H9 (cell line): Measurements from ENCODE around the gene ERC1. TPM values are rescaled to one million over a fixed set of nuclear protein-coding genes. Genes with fewer than 3 reads are reported as not detected.

ENCODE experiments used
- DNase-seq: peaks from one replicate; pipeline ENCODE4 v3.0.0-alpha.2; 2017
- H2AFZ ChIP-seq: one replicate; pipeline ENCODE4 v1.6.1; 2013; ENCODE audit warnings: mild to moderate bottlenecking, low read length, control low read depth, moderate library complexity
- H2AK5ac ChIP-seq: 2 replicates; pipeline ENCODE4 v1.6.1; 2013; ENCODE audit warnings: low read length, control low read depth, mixed read lengths; ENCODE audit not compliant: insufficient read length
- H2BK120ac ChIP-seq: one replicate; pipeline ENCODE4 v1.6.1; 2013; ENCODE audit warnings: low read depth, mild to moderate bottlenecking, low read length, control low read depth, inconsistent platforms; ENCODE audit not compliant: poor library complexity, severe bottlenecking
- H2BK12ac ChIP-seq: 2 replicates; pipeline ENCODE4 v1.6.1; 2013; ENCODE audit warnings: low read length, control low read depth, mixed read lengths, low read depth; ENCODE audit not compliant: insufficient read length
- H2BK15ac ChIP-seq: 2 replicates; pipeline ENCODE4 v1.6.1; 2013; ENCODE audit warnings: low read depth, low read length, control low read depth
- H2BK20ac ChIP-seq: one replicate; pipeline ENCODE4 v1.6.1; 2013; ENCODE audit warnings: low read depth, mild to moderate bottlenecking, low read length, control low read depth, inconsistent platforms; ENCODE audit not compliant: poor library complexity, severe bottlenecking
- H2BK5ac ChIP-seq: 2 replicates; pipeline ENCODE4 v1.6.1; 2013; ENCODE audit warnings: low read length, control low read depth, mixed read lengths; ENCODE audit not compliant: insufficient read length
- H3K14ac ChIP-seq: 2 replicates; pipeline ENCODE4 v1.6.1; 2013; ENCODE audit warnings: low read length, control low read depth; ENCODE audit not compliant: insufficient read depth
- H3K18ac ChIP-seq: 2 replicates; pipeline ENCODE4 v1.6.1; 2013; ENCODE audit warnings: low read depth, mild to moderate bottlenecking, mixed read lengths, low read length, control low read depth; ENCODE audit not compliant: insufficient read length
- H3K23ac ChIP-seq: 2 replicates; pipeline ENCODE4 v1.6.1; 2013; ENCODE audit warnings: low read length, control low read depth, mixed read lengths, low read depth; ENCODE audit not compliant: insufficient read length
- H3K23me2 ChIP-seq: 2 replicates; pipeline ENCODE4 v1.6.1; 2013; ENCODE audit warnings: low read depth, mild to moderate bottlenecking, mixed read lengths, low read length, control low read depth; ENCODE audit not compliant: insufficient read length, poor library complexity, severe bottlenecking
- H3K27ac ChIP-seq: 2 replicates; pipeline ENCODE4 v1.5.1; 2013; ENCODE audit warnings: low read length, control low read depth, mixed read lengths, low read depth; ENCODE audit not compliant: insufficient read length
- H3K27me3 ChIP-seq: 2 replicates; pipeline ENCODE4 v1.6.1; 2013; ENCODE audit warnings: low read length, control low read depth, inconsistent platforms; ENCODE audit not compliant: insufficient read depth
- H3K4ac ChIP-seq: 2 replicates; pipeline ENCODE4 v1.6.1; 2013; ENCODE audit warnings: low read depth, mild to moderate bottlenecking, control low read depth, inconsistent platforms, low read length, moderate library complexity
- H3K4me1 ChIP-seq: 2 replicates; pipeline ENCODE4 v1.6.1; 2013; ENCODE audit warnings: low read length, control low read depth, inconsistent platforms; ENCODE audit not compliant: insufficient read depth
- H3K4me2 ChIP-seq: 2 replicates; pipeline ENCODE4 v1.6.1; 2013; ENCODE audit warnings: low read length, control low read depth, mixed read lengths; ENCODE audit not compliant: insufficient read length, insufficient read depth
- H3K56ac ChIP-seq: 2 replicates; pipeline ENCODE4 v1.6.1; 2013; ENCODE audit warnings: low read depth, mild to moderate bottlenecking, mixed read lengths, low read length, control low read depth; ENCODE audit not compliant: insufficient read length
- H3K79me1 ChIP-seq: 2 replicates; pipeline ENCODE4 v1.6.1; 2013; ENCODE audit warnings: low read depth, mild to moderate bottlenecking, moderate library complexity, low read length, control low read depth, inconsistent platforms; ENCODE audit not compliant: insufficient read depth, poor library complexity, severe bottlenecking
- H3K79me2 ChIP-seq: 2 replicates; pipeline ENCODE4 v1.6.1; 2013; ENCODE audit warnings: low read length, control low read depth, inconsistent platforms; ENCODE audit not compliant: insufficient read depth
- H3K9ac ChIP-seq: 2 replicates; pipeline ENCODE4 v1.6.1; 2013; ENCODE audit warnings: low read length, control low read depth, mixed read lengths; ENCODE audit not compliant: insufficient read length; ENCODE audit errors: extremely low read depth
- H3K9me3 ChIP-seq: one replicate; pipeline ENCODE4 v1.6.1; 2013; ENCODE audit warnings: low read depth, low read length, inconsistent platforms; ENCODE audit not compliant: control insufficient read depth
- H3T11ph ChIP-seq: one replicate; pipeline ENCODE4 v1.6.1; 2013; ENCODE audit warnings: mild to moderate bottlenecking, low read length, control low read depth, inconsistent platforms
- H4K20me1 ChIP-seq: one replicate; pipeline ENCODE4 v1.6.1; 2013; ENCODE audit not compliant: control insufficient read depth, insufficient read length, insufficient read depth
- H4K5ac ChIP-seq: 2 replicates; pipeline ENCODE4 v1.6.1; 2013; ENCODE audit warnings: low read depth, mild to moderate bottlenecking, mixed read lengths, low read length, control low read depth; ENCODE audit not compliant: insufficient read length
- H4K8ac ChIP-seq: replicated peaks from 2 replicates; pipeline ENCODE4 v1.6.1; 2013; ENCODE audit warnings: low read length, control low read depth, mixed read lengths, low read depth; ENCODE audit not compliant: insufficient read length
- H4K91ac ChIP-seq: 2 replicates; pipeline ENCODE4 v1.6.1; 2013; ENCODE audit warnings: low read depth, mild to moderate bottlenecking, moderate library complexity, mixed read lengths, low read length, control low read depth; ENCODE audit not compliant: insufficient read length
- H3K27ac Mint-ChIP-seq, 3 experiments: 2 replicates in 2 of 3; 3 replicates in 1 of 3; pipeline ENCODE4 v1.8.0; 2020 to 2021; ENCODE audit warnings: mixed read lengths in 3 of 3, mild to moderate bottlenecking in 1 of 3, moderate library complexity in 1 of 3
- H3K27me3 Mint-ChIP-seq: 2 replicates; pipeline ENCODE4 v1.8.0; 2021; ENCODE audit warnings: low read depth, mild to moderate bottlenecking, moderate library complexity, mixed read lengths
- H3K36me3 Mint-ChIP-seq, 3 experiments: 2 replicates in 2 of 3; 3 replicates in 1 of 3; pipeline ENCODE4 v1.8.0; 2020 to 2021; ENCODE audit warnings: low read depth in 3 of 3, mixed read lengths in 3 of 3; ENCODE audit not compliant: insufficient read depth in 1 of 3
- H3K4me1 Mint-ChIP-seq, 2 experiments: 2 replicates each; pipeline ENCODE4 v1.8.0; 2020; ENCODE audit warnings: mixed read lengths in 2 of 2
- H3K4me3 Mint-ChIP-seq, 2 experiments: 2 replicates in 1 of 2; 3 replicates in 1 of 2; pipeline ENCODE4 v1.8.0; 2020 to 2021; ENCODE audit warnings: mild to moderate bottlenecking in 2 of 2, mixed read lengths in 2 of 2, moderate library complexity in 1 of 2
- H3K9me3 Mint-ChIP-seq, 2 experiments: 2 replicates in 1 of 2; 3 replicates in 1 of 2; pipeline ENCODE4 v1.8.0; 2020; ENCODE audit warnings: mild to moderate bottlenecking in 2 of 2, mixed read lengths in 2 of 2, moderate library complexity in 1 of 2
- WGBS: extraction: QIAGEN DNeasy Blood & Tissue Kit; methylation state at CpG from one replicate; pipeline ENCODE4 v1.1.7; 2013; ENCODE audit warnings: missing lambda C conversion rate, low lambda C conversion rate, mixed read lengths; ENCODE audit not compliant: insufficient read length; ENCODE audit errors: extremely low coverage; 5-methylcytosine and 5-hydroxymethylcytosine counted together
- total RNA-seq: library from RNA; stranded (reverse); gene quantifications from 2 replicates; pipeline ENCODE4 v1.2.1, GENCODE V29; 2021
- TF ChIP-seq, protein P1 (sequence below): fragments of 200-600 bp; sonication (generic); conservative IDR thresholded peaks from 3 replicates; pipeline ENCODE4 v1.8.0; 2021; ENCODE audit warnings: antibody characterized with exemption, mild to moderate bottlenecking

Gene ERC1
- total RNA-seq, 1 experiment from 2014 or later = 51.2 TPM

DNA sequence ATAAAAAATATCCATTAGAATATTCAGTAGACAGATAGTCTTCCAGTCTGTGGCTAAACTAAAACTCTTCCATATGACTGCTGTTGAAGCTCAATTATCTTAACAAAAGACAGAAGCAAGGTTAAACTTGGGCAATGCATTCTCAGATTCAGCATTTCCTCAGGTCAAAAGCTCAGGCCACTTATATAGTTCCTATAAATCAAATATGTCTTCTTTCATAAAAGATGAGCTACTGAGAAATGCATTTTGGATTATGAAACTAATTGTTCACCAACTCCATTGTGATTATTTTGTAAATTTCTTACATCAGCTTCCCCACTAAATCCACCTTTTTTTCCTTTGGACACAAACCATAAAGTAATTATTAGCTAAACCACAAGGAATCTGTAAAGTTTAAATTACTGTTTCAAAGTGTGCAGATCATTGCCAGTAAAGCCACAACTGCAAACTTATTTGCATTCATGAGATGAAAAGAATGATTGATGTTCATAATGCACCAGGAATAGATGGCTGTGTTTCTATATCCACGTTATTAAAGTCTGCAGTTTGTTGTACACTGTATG, 379.0 kb downstream of the ERC1 start:
- peaks cover 0 to 2% of the 10 kb centered on the region in 2 experiments; a peak in 1 of 5 replicates for H3K9me3 Mint-ChIP-seq
- Histone ChIP-seq H4K91ac (no peak overlapping the region), H2BK12ac (no peak overlapping the region), H2BK120ac (no peak overlapping the region), H3T11ph (no peak overlapping the region), H2BK15ac (no peak overlapping the region), H3K18ac (no peak overlapping the region), H3K56ac (no peak overlapping the region), H3K23ac (no peak overlapping the region), H4K5ac (no peak overlapping the region), H2BK20ac (no peak overlapping the region), H3K9ac (no peak overlapping the region), H3K27me3 (no peaks in the 10 kb centered on the region), H3K4me2 (no peak overlapping the region), H3K4me1 (no peaks in the 10 kb centered on the region; the same call in 1 of the 2 replicates), H2BK5ac (no peak overlapping the region), H3K79me2 (no peaks in the 10 kb centered on the region), H4K8ac (no peak overlapping the region), H3K14ac (no peak overlapping the region), H3K23me2 (no peaks in the 10 kb centered on the region), H3K9me3 (no peaks in the 10 kb centered on the region), H3K4ac (no peak overlapping the region), H4K20me1 (no peaks in the 10 kb centered on the region), H2AK5ac (no peak overlapping the region), H3K79me1 (no peaks in the 10 kb centered on the region), H2AFZ (no peak overlapping the region), H3K27ac (no peak overlapping the region)
- no CpG with 5 or more reads among the region's 1 CpG for WGBS
- no peak for DNase-seq
- no peak overlapping the region for H3K27ac Mint-ChIP-seq
- peaks cover 15 to 17% of the 10 kb centered on the region in 2 experiments for H3K4me1 Mint-ChIP-seq
- TF ChIP-seq, protein P1, sequence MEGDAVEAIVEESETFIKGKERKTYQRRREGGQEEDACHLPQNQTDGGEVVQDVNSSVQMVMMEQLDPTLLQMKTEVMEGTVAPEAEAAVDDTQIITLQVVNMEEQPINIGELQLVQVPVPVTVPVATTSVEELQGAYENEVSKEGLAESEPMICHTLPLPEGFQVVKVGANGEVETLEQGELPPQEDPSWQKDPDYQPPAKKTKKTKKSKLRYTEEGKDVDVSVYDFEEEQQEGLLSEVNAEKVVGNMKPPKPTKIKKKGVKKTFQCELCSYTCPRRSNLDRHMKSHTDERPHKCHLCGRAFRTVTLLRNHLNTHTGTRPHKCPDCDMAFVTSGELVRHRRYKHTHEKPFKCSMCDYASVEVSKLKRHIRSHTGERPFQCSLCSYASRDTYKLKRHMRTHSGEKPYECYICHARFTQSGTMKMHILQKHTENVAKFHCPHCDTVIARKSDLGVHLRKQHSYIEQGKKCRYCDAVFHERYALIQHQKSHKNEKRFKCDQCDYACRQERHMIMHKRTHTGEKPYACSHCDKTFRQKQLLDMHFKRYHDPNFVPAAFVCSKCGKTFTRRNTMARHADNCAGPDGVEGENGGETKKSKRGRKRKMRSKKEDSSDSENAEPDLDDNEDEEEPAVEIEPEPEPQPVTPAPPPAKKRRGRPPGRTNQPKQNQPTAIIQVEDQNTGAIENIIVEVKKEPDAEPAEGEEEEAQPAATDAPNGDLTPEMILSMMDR = no peak
- H3K4me3 Mint-ChIP-seq = no peak overlapping the region
- H3K36me3 Mint-ChIP-seq = peaks cover 3 to 9% (median 6%) of the 10 kb centered on the region in 3 experiments
- H3K27me3 Mint-ChIP-seq = no peaks in the 10 kb centered on the region
